Neural progenitor cell (in vitro differentiated cells): ENCODE data around the gene ABO. TPM values are rescaled to one million over a fixed set of nuclear protein-coding genes. Genes with fewer than 3 reads are reported as not detected.
"Not testable (repeated sequence)": the region's sequence is repeated elsewhere in the genome, so short reads cannot be mapped to it uniquely, and the experiment has no call there.

Experiments
- DNase-seq: peaks from one replicate; pipeline ENCODE4 v3.0.0-alpha.2; 2016; ENCODE audit warnings: low spot score
- H2AFZ ChIP-seq: fragments of 200-600 bp; sonication (generic); replicated peaks from 2 replicates; pipeline ENCODE4 v1.6.1; 2016; ENCODE audit warnings: antibody characterized with exemption
- H3F3A ChIP-seq: fragments of 200-600 bp; sonication (generic); 2 replicates; pipeline ENCODE4 v1.6.1; 2016; ENCODE audit warnings: antibody characterized with exemption, low read depth
- H3K27ac ChIP-seq: fragments of 200-600 bp; sonication (generic); 2 replicates; pipeline ENCODE4 v1.5.1; 2016; ENCODE audit warnings: mild to moderate bottlenecking
- H3K27me3 ChIP-seq: fragments of 200-600 bp; sonication (generic); 2 replicates; pipeline ENCODE4 v1.6.1; 2016; ENCODE audit warnings: mild to moderate bottlenecking, moderate library complexity
- H3K36me3 ChIP-seq: fragments of 200-600 bp; sonication (generic); 2 replicates; pipeline ENCODE4 v1.5.1; 2016
- H3K4me1 ChIP-seq: fragments of 200-600 bp; sonication (generic); 2 replicates; pipeline ENCODE4 v1.6.1; 2016; ENCODE audit warnings: mixed run types
- H3K4me2 ChIP-seq: fragments of 200-600 bp; sonication (generic); 2 replicates; pipeline ENCODE4 v1.6.1; 2016
- H3K4me3 ChIP-seq: fragments of 200-600 bp; sonication (generic); 2 replicates; pipeline ENCODE4 v1.5.1; 2016
- H3K79me2 ChIP-seq: fragments of 200-600 bp; sonication (generic); 2 replicates; pipeline ENCODE4 v1.6.1; 2016; ENCODE audit warnings: low read depth
- H3K9ac ChIP-seq: fragments of 200-600 bp; sonication (generic); 2 replicates; pipeline ENCODE4 v1.6.1; 2016
- H3K9me3 ChIP-seq: fragments of 200-600 bp; sonication (generic); 2 replicates; pipeline ENCODE4 v1.5.1; 2016; ENCODE audit warnings: low read depth
- H4K20me1 ChIP-seq: fragments of 200-600 bp; sonication (generic); 2 replicates; pipeline ENCODE4 v1.6.1; 2016; ENCODE audit warnings: low read depth
- H3K27ac Mint-ChIP-seq: 3 replicates; pipeline ENCODE4 v1.8.0; 2021; ENCODE audit warnings: mixed read lengths
- H3K27me3 Mint-ChIP-seq: 2 replicates; pipeline ENCODE4 v1.8.0; 2022; ENCODE audit warnings: low read depth, mild to moderate bottlenecking, inconsistent platforms, moderate library complexity, mixed read lengths; ENCODE audit not compliant: insufficient read depth
- H3K36me3 Mint-ChIP-seq: 3 replicates; pipeline ENCODE4 v1.8.0; 2021; ENCODE audit warnings: mixed read lengths
- H3K4me1 Mint-ChIP-seq: 3 replicates; pipeline ENCODE4 v1.8.0; 2021; ENCODE audit warnings: mixed read lengths
- H3K4me3 Mint-ChIP-seq: 3 replicates; pipeline ENCODE4 v1.8.0; 2021; ENCODE audit warnings: mild to moderate bottlenecking, moderate library complexity, mixed read lengths
- H3K9me3 Mint-ChIP-seq: 3 replicates; pipeline ENCODE4 v1.8.0; 2020; ENCODE audit warnings: mixed read lengths
- EZH2 ChIP-seq: fragments of 200-600 bp; sonication (generic); IDR thresholded peaks from 2 replicates; pipeline ENCODE4 v1.6.1; 2017; ENCODE audit warnings: antibody characterized with exemption, mild to moderate bottlenecking, moderate library complexity
- EZH2phosphoT487 ChIP-seq: fragments of 200-600 bp; sonication (generic); IDR thresholded peaks from 2 replicates; pipeline ENCODE4 v1.6.1; 2017; ENCODE audit warnings: antibody characterized with exemption
- total RNA-seq: library from RNA; depleted of rRNA; stranded (reverse); fragments of >200 nt; gene quantifications from 2 replicates; pipeline ENCODE4 v1.2.3, GENCODE V29; 2015; ENCODE audit warnings: low replicate concordance
- TF ChIP-seq, protein P1 (sequence below): fragments of 200-600 bp; sonication (generic); IDR thresholded peaks from 2 replicates; pipeline ENCODE4 v1.5.1; 2017; ENCODE audit warnings: antibody characterized with exemption, mild to moderate bottlenecking

The ABO gene
- total RNA-seq, 1 donor from 2014 or later = not detected

DNA sequence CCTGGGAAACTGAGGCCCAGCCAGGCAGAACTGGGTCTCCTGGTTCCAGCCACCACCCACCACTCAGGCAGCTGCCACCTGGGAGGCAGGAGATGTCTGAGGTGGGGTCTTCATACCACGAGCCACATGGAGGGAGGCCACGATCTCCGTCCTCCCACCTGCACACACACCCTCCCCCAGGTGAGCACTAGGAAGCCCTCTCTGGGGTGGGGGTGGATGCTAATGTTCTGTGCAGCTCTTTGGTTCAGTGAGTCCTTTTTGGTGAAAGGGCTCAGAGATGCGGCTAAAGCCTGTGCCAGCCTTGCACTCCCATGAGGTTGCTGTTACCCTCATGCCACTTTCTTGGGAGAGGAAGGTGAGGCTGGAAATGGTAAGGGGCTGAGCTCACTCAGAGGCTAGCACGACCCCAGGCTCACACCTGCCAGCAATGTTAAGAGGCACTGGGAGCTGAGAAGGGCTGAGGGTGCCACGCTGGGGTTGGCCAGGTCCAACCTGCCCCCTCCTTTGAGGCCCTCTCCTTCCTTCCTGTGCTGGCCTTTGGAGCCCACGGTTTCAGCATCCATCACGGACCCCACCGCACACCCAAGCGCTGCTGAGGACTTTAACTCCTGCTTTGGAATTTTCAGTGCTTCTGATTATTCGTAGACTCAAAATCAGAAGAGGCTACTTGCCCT is 39.3 kb downstream of the ABO start:
- Mint-ChIP-seq H3K27ac (no peak overlapping the region), H3K9me3 (no peaks in the 10 kb centered on the region), H3K4me3 (no peak overlapping the region), H3K27me3 (peaks cover 16% of the 10 kb centered on the region), H3K36me3 (no peaks in the 10 kb centered on the region), H3K4me1 (peaks cover 15% of the 10 kb centered on the region)
- no peaks in the 10 kb centered on the region for H4K20me1 ChIP-seq
- H3K4me1 ChIP-seq = no peaks in the 10 kb centered on the region
- H3K4me2 ChIP-seq = no peak overlapping the region
- H2AFZ ChIP-seq = no peak overlapping the region
- no peak overlapping the region for H3K4me3 ChIP-seq
- no peaks in the 10 kb centered on the region for H3K9me3 ChIP-seq
- H3K27ac ChIP-seq = no peak overlapping the region
- no peak for TF ChIP-seq EZH2phosphoT487
- no peak for TF ChIP-seq EZH2
- TF ChIP-seq, protein P1, sequence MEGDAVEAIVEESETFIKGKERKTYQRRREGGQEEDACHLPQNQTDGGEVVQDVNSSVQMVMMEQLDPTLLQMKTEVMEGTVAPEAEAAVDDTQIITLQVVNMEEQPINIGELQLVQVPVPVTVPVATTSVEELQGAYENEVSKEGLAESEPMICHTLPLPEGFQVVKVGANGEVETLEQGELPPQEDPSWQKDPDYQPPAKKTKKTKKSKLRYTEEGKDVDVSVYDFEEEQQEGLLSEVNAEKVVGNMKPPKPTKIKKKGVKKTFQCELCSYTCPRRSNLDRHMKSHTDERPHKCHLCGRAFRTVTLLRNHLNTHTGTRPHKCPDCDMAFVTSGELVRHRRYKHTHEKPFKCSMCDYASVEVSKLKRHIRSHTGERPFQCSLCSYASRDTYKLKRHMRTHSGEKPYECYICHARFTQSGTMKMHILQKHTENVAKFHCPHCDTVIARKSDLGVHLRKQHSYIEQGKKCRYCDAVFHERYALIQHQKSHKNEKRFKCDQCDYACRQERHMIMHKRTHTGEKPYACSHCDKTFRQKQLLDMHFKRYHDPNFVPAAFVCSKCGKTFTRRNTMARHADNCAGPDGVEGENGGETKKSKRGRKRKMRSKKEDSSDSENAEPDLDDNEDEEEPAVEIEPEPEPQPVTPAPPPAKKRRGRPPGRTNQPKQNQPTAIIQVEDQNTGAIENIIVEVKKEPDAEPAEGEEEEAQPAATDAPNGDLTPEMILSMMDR = no peak
- no peak overlapping the region for H3K9ac ChIP-seq
- no peak for DNase-seq
- H3K27me3 ChIP-seq = peaks cover 44% of the 10 kb centered on the region
- peaks cover 23% of the 10 kb centered on the region for H3F3A ChIP-seq
- no peaks in the 10 kb centered on the region for H3K79me2 ChIP-seq
- H3K36me3 ChIP-seq = no peaks in the 10 kb centered on the region

- Mint-ChIP-seq H3K4me1 (peaks cover 15% of the 10 kb centered on the region), H3K9me3 (no peaks in the 10 kb centered on the region), H3K4me3 (no peak overlapping the region), H3K36me3 (no peaks in the 10 kb centered on the region), H3K27me3 (peaks cover 14% of the 10 kb centered on the region), H3K27ac (no peak overlapping the region)
- no peaks in the 10 kb centered on the region for H3K36me3 ChIP-seq
- H3K4me2 ChIP-seq = no peak overlapping the region
- TF ChIP-seq EZH2 (no peak), EZH2phosphoT487 (no peak)
- TF ChIP-seq, protein P1 = no peak
- H3K27me3 ChIP-seq = peaks cover 43% of the 10 kb centered on the region
- DNase-seq = no peak
- no peak overlapping the region for H2AFZ ChIP-seq
- no peaks in the 10 kb centered on the region for H3K79me2 ChIP-seq
- H3K27ac ChIP-seq = no peak overlapping the region
- no peaks in the 10 kb centered on the region for H3K9me3 ChIP-seq
- no peaks in the 10 kb centered on the region for H3K4me1 ChIP-seq
- H3F3A ChIP-seq = peaks cover 23% of the 10 kb centered on the region
- no peak overlapping the region for H3K9ac ChIP-seq
- no peak overlapping the region for H3K4me3 ChIP-seq
- H4K20me1 ChIP-seq = no peaks in the 10 kb centered on the region
These were observed 40.3 kb downstream of the ABO start for GRCh38 chr9:133234577-133235322.

DNA sequence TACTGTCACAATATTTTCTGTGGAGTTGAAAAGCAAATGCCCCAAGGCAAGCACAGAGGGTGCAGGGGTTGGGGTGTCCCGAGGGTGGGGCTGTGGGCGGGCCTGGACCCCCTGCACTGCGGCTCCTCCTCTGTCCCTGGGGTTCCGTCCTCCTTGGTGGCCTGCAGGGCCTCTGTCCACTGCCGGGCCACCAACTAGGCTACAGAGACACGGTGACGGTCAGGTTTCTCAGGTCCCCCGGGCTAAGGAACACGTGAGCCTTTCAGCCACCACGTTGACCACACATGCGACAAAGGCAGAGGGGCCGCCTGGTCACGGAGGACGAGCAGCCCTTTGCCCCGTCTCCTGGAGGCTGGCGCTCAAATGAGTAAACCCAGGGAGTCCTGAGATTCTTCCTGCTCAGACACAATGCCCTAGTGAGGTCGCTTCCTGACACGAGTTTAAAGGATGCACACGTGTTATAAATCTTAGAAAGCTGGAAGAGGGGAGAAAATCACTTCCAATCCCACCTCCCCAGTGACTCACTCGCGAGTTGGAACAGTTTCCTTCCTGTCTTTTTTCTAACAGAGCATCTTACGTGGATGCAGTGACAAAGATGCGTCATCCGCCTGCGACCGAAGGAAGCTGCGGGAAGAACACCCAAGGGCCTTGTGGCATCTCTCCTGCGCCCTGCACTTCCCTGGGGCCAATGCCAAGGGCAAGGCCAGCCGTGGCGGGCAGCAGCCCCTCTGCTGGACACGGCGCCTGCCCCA is 41.1 kb downstream of the ABO start:
- Mint-ChIP-seq H3K9me3 (no peaks in the 10 kb centered on the region), H3K36me3 (no peaks in the 10 kb centered on the region), H3K4me3 (no peak overlapping the region), H3K27me3 (peaks cover 13% of the 10 kb centered on the region), H3K27ac (no peak overlapping the region), H3K4me1 (peaks cover 12% of the 10 kb centered on the region)
- no peaks in the 10 kb centered on the region for H3K36me3 ChIP-seq
- H3K79me2 ChIP-seq = no peaks in the 10 kb centered on the region
- no peak for DNase-seq
- no peak for TF ChIP-seq EZH2
- TF ChIP-seq, protein P1 = no peak
- no peak for TF ChIP-seq EZH2phosphoT487
- no peak overlapping the region for H3K4me2 ChIP-seq
- no peak overlapping the region for H2AFZ ChIP-seq
- H3F3A ChIP-seq = peaks cover 16% of the 10 kb centered on the region
- no peaks in the 10 kb centered on the region for H3K4me1 ChIP-seq
- H3K4me3 ChIP-seq = no peak overlapping the region
- H4K20me1 ChIP-seq = no peaks in the 10 kb centered on the region
- peaks cover 36% of the 10 kb centered on the region for H3K27me3 ChIP-seq
- no peak overlapping the region for H3K9ac ChIP-seq
- H3K27ac ChIP-seq = no peak overlapping the region
- H3K9me3 ChIP-seq = no peaks in the 10 kb centered on the region

- DNase-seq, H4K20me1 ChIP-seq, H3F3A ChIP-seq, H3K36me3 ChIP-seq, H3K27ac ChIP-seq, H3K9ac ChIP-seq, H3K4me1 Mint-ChIP-seq, H3K27ac Mint-ChIP-seq, H3K36me3 Mint-ChIP-seq, H3K4me1 ChIP-seq, H2AFZ ChIP-seq, H3K9me3 Mint-ChIP-seq, H3K4me3 Mint-ChIP-seq, H3K79me2 ChIP-seq, H3K9me3 ChIP-seq, H3K4me2 ChIP-seq, H3K4me3 ChIP-seq: not testable (repeated sequence)
- peaks cover 10% of the 10 kb centered on the region for H3K27me3 Mint-ChIP-seq
- peaks cover 18% of the 10 kb centered on the region for H3K27me3 ChIP-seq
These were observed 43.0 kb downstream of the ABO start for GRCh38 chr9:133231934-133232568.

- not testable (repeated sequence) for H3K9me3 Mint-ChIP-seq, H3F3A ChIP-seq
- H3K27me3 ChIP-seq = peaks cover 12% of the 10 kb centered on the region
These were observed 44.5 kb downstream of the ABO start for GRCh38 chr9:133230514-133230913.

More at GRCh38 chr9:133230514-133230913, 44.5 kb downstream of the ABO start:
- not testable (repeated sequence) for DNase-seq, H3K4me3 ChIP-seq, H3K36me3 ChIP-seq, H3K27ac Mint-ChIP-seq, H3K4me1 ChIP-seq, H3K27me3 Mint-ChIP-seq, H3K36me3 Mint-ChIP-seq, H2AFZ ChIP-seq, H3K79me2 ChIP-seq, H3K4me2 ChIP-seq, H4K20me1 ChIP-seq, H3K27ac ChIP-seq, H3K4me3 Mint-ChIP-seq, H3K4me1 Mint-ChIP-seq, H3K9me3 ChIP-seq, H3K9ac ChIP-seq
